GM12864 (cell line): ENCODE results near the gene SSH2.

ENCODE experiments used
- DNase-seq: peaks from one replicate; pipeline ENCODE4 v3.0.0-alpha.2; 2011; ENCODE audit warnings: low read depth
- H3K4me3 ChIP-seq: 2 replicates; pipeline ENCODE4 v1.5.1; 2011; ENCODE audit warnings: mild to moderate bottlenecking, low read depth, low read length, control low read depth
- TF ChIP-seq, protein P1 (sequence below): IDR thresholded peaks from 2 replicates; pipeline ENCODE4 v1.5.1; 2011; ENCODE audit warnings: low read depth, mild to moderate bottlenecking, moderate library complexity, low read length, control low read depth, inconsistent platforms; ENCODE audit errors: missing control alignments

The SSH2 gene

GRCh38 chr17:29590411-29591145 lies 339.4 kb downstream of the SSH2 start:
- TF ChIP-seq, protein P1, sequence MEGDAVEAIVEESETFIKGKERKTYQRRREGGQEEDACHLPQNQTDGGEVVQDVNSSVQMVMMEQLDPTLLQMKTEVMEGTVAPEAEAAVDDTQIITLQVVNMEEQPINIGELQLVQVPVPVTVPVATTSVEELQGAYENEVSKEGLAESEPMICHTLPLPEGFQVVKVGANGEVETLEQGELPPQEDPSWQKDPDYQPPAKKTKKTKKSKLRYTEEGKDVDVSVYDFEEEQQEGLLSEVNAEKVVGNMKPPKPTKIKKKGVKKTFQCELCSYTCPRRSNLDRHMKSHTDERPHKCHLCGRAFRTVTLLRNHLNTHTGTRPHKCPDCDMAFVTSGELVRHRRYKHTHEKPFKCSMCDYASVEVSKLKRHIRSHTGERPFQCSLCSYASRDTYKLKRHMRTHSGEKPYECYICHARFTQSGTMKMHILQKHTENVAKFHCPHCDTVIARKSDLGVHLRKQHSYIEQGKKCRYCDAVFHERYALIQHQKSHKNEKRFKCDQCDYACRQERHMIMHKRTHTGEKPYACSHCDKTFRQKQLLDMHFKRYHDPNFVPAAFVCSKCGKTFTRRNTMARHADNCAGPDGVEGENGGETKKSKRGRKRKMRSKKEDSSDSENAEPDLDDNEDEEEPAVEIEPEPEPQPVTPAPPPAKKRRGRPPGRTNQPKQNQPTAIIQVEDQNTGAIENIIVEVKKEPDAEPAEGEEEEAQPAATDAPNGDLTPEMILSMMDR, result no peak
- no peak for DNase-seq
- peak overlapping the region; percentile 61 for H3K4me3 ChIP-seq

GRCh38 chr17:29589524-29590410 lies 340.3 kb downstream of the SSH2 start, which contains the start of gene GIT1:
Gene GIT1, minus strand, starts transcription at chr17:29589648. Its CDS starts 270 bp downstream, at chr17:29589378.
- peak within 1 kb of the TSS; percentile 91 for H3K4me3 ChIP-seq
- DNase-seq, result no peak
- TF ChIP-seq, protein P1, result no peak

- TF ChIP-seq, protein P1, result no peak
- H3K4me3 ChIP-seq, result peak overlapping the region; percentile 91
- no peak for DNase-seq
Observed at GRCh38 chr17:29588562-29589411, 341.2 kb downstream of the SSH2 start.

- DNase-seq, result no peak
- TF ChIP-seq, protein P1, result no peak
- H3K4me3 ChIP-seq, result peak overlapping the region; percentile 91
Observed at GRCh38 chr17:29588017-29588561, 341.9 kb downstream of the SSH2 start.

GRCh38 chr17:29587591-29587990 lies 342.4 kb downstream of the SSH2 start:
- TF ChIP-seq, protein P1, result no peak
- no peak for DNase-seq
- peak overlapping the region; percentile 91 for H3K4me3 ChIP-seq
